ENCODE results near the gene SRC.

Gene SRC

GRCh38 chr20:37315452-37316110 is 30.4 kb upstream of the SRC start:
- no peak for DNase-seq

GRCh38 chr20:37316116-37316774 is 29.7 kb upstream of the SRC start:
- DNase-seq, result no peak

GRCh38 chr20:37316775-37317170 is 29.2 kb upstream of the SRC start:
- no peak for DNase-seq

GRCh38 chr20:37317316-37317715 is 28.6 kb upstream of the SRC start:
- DNase-seq, result no peak

- DNase-seq, result no peak
These were observed 27.8 kb upstream of the SRC start for GRCh38 chr20:37317994-37318640.

- no peak for DNase-seq
These were observed 26.7 kb upstream of the SRC start for GRCh38 chr20:37319151-37319671.

GRCh38 chr20:37323985-37324384 is 22.0 kb upstream of the SRC start:
- DNase-seq, result no peak

- no peak for DNase-seq
These were observed 20.7 kb upstream of the SRC start for GRCh38 chr20:37325206-37325605.

GRCh38 chr20:37326666-37327065 is 19.3 kb upstream of the SRC start:
- DNase-seq, result no peak

GRCh38 chr20:37327748-37328147 is 18.2 kb upstream of the SRC start:
- DNase-seq, result no peak

GRCh38 chr20:37328149-37328945 is 17.6 kb upstream of the SRC start:
- no peak for DNase-seq

- DNase-seq, result no peak
These were observed 16.3 kb upstream of the SRC start for GRCh38 chr20:37329481-37330165.

GRCh38 chr20:37330316-37330715 is 15.6 kb upstream of the SRC start:
- no peak for DNase-seq

- no peak for DNase-seq
These were observed 14.7 kb upstream of the SRC start for GRCh38 chr20:37331060-37331857.

GRCh38 chr20:37333130-37333847 is 12.7 kb upstream of the SRC start:
- DNase-seq, result no peak

- DNase-seq, result no peak
These were observed 12.1 kb upstream of the SRC start for GRCh38 chr20:37333848-37334318.

GRCh38 chr20:37334450-37334849 is 11.5 kb upstream of the SRC start:
- DNase-seq, result no peak

GRCh38 chr20:37335642-37336368 is 10.1 kb upstream of the SRC start:
- no peak for DNase-seq

- DNase-seq, result no peak
These were observed 9.4 kb upstream of the SRC start for GRCh38 chr20:37336369-37337207.

All from NCI-H187 treated with DMSO at 0.1 percent for 48 hours (cell line).